RPMI7951 (cell line): Measurements from ENCODE around the gene PTH1R. TPM values are rescaled to one million over a fixed set of nuclear protein-coding genes. Genes with fewer than 3 reads are reported as not detected.

ENCODE experiments used
- DNase-seq: peaks from one replicate; pipeline ENCODE4 v3.0.0-alpha.2; 2012; ENCODE audit warnings: low read depth
- total RNA-seq: library from RNA; depleted of rRNA; stranded (reverse); fragments of >200 nt; shearing (Covaris generic); gene quantifications from 2 replicates; pipeline ENCODE4 v1.2.3, GENCODE V29; 2014

Gene PTH1R
- total RNA-seq, 1 experiment from 2014 or later, result not detected

- DNase-seq, result peak; percentile 79
These were observed 36.1 kb downstream of the PTH1R start for GRCh38 chr3:46913644-46914043.

- DNase-seq, result no peak
These were observed 37.3 kb downstream of the PTH1R start for GRCh38 chr3:46914849-46915248.

DNA sequence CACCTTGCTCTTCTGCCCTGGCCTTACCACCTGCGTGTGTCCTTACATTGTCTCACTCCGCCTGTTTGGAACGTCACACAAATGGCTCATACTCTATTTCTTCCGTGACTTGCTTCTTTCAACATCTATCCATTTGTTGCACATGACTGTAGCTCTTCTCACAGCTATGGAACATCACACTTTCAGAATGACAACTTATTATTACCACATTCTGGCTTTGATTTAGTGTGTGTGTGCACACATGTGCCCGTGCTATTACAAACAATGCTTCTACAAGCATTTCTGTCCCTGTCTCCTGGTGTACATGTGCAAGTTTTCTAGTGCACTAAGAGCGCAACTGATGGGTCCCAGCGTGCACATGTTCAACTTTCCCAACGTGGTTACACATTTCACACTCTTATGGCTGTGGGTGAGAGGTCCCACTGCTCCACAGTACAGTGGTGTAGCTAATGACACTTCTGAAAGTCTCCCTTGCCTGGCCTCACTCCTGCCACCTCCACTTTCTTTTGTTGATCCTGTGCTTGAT is 37.8 kb downstream of the PTH1R start:
- DNase-seq, result no peak

DNA sequence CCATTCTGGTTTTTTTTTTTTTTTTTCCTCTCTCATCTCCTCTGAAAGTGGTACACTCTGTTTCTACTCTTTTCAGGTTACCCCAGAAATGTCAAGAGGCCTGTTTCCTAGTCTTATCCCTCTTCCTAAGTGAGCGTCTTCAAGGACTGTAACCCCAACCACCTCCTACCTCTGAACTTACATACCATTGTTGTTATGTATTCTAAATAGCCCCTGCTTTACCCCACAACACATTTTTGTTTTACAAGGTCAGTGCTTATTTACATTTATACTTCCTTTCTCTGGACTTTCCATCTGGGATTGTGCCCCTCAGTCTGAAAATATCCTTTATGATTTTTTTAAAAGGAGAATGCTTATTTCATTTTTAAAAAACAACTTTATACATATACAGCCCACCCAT is 38.8 kb downstream of the PTH1R start:
- DNase-seq, result no peak

DNA sequence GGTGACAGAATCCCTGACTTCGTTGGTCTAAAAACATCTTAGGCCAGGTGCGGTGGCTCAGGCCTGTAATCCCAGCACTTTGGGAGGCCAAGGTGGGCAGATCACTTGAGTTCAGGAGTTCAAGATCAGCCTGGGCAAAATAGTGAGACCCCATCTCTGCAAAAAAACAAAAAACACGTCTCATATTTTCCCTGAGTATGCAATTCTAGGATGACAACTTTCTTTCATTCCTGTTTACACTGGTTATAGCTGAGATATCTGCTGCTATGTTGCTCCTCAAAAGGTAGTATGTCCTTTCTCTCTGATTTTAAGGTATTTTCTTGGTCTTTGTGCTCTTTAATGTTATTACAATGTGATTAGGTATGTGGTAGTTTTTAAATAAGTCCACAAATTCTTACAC is 39.3 kb downstream of the PTH1R start:
- no peak for DNase-seq

GRCh38 chr3:46917257-46917656 is 39.7 kb downstream of the PTH1R start:
- no peak for DNase-seq

DNA sequence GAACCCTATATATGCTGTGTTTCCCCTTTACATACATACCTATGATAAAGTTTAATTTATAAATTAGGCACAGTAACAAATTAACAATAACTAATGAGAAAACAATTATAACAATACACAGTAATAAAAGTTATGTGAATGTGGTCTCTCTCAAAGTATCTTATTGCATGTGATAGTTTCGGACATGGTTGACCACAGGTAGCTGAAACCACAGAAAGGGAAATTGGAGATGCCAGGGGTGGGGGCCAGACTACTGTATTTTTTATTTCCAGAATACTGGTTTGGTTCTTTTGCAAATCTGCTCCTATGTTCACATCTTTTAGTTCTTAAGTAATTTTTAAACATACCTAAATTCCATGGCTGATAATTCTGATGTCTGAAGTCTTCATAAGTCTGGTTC is 40.7 kb downstream of the PTH1R start:
- DNase-seq, result no peak

- DNase-seq, result no peak
These were observed 41.1 kb downstream of the PTH1R start for GRCh38 chr3:46918634-46919033.

- no peak for DNase-seq
These were observed 43.5 kb downstream of the PTH1R start for GRCh38 chr3:46921041-46921440.

- DNase-seq, result no peak
These were observed 44.4 kb downstream of the PTH1R start for GRCh38 chr3:46921871-46922271.

DNA sequence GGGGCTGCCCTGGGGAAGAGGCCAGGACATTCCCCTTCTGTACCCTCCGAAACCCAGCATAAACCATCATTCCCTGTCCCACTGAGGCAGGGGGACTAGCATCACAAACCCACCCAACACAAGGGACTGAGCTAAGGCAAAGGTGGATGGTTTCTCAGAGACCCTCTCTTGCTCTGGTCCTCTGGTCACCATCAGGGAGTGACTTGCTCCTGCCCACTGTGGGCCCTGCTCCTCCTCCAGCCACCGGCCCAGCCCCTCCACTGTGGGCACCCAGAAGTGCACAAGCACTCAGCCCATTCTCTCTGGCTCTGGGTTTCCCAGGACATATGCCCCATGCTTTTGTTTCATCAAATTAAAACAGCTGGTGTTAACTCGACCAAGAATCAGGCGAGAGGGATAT is 44.9 kb downstream of the PTH1R start:
- no peak for DNase-seq

DNA sequence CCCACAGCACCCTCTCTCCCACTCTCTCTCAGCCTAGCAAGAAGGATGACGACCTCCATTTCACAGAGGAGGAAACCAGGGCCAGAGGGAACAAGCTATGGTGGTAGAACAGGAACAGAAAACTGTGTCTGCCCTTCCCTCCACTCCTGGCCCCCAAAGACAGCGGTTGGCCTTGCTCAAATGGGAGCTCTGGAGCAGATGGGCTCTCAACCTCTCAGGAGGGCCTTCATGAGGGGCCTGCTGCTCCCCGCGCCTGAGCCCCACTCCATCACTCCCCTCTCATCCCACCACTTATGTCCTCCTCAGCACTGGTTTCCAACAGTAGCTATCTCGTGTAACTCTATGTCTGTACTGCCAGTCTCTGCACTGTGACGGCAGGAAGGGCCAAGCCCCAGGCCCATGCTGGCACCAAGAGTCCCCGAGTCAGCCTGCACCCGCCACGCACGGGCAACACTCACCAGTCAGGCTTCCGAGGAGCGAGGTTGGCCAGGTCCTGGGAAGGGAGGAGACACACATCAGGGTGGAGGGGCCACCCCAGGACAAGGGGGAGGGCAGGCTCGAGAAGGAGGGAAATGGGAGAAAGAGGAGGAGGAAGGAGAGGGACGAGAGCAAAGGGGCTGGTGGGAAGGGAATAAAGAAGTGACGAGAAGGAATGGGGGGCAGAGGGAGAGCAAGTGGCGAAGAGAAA is 45.5 kb downstream of the PTH1R start:
- no peak for DNase-seq

DNA sequence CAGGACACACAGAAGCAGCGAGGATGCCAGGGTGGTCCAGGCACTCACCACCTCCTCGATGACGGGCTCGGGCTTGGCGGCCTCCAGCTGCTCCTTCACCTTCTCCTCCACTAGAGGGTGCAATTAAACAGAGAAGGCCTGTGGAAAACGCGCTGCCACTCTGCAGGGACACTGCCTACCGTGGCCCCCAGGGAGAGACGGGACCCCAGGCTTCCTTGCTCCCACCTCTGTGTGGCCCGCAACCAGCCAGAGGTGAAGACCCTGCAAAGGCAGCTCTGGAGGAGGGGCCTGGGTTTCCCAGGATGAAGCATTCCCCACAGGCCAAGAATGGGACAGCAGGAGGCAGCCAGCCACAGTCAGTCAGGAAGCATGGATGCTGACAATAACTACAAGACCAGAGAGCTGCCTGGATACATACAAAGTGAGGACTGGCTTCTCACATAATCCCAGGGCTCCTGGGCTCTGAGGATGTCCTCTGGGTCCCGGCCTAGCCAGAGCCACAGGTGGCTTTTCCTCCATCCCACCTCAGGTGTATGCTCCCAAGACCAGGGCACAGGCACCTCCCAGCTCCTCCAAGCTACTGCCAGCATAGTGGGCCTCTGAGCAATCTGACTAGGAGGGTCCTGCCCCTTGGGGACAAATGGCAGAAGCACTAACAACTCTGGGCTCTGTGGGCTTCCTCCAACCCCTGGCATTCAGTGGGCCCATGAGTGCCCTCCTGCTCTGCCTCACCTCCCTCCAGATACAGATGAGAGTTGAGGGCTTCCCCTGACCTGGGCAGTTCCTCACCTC is 46.2 kb downstream of the PTH1R start:
- DNase-seq, result no peak

GRCh38 chr3:46924921-46925584 is 47.5 kb downstream of the PTH1R start:
- DNase-seq, result no peak

DNA sequence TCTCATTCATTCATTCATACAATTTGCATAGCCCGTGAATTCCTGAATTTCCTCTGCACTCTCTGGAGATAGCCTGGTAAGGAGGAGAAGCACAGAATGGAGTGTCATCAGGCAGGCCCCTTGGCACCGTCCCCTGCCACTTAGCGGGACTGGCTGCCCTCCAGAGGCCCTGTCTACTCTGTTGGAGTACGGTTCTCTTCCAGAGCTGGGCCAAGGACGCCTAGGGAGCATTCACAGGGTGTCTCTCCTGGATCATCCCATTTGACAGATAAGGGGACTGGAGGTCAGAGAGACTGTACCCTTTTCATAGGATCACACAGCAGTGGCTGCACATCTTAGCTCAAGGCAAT is 48.0 kb downstream of the PTH1R start:
- no peak for DNase-seq

DNA sequence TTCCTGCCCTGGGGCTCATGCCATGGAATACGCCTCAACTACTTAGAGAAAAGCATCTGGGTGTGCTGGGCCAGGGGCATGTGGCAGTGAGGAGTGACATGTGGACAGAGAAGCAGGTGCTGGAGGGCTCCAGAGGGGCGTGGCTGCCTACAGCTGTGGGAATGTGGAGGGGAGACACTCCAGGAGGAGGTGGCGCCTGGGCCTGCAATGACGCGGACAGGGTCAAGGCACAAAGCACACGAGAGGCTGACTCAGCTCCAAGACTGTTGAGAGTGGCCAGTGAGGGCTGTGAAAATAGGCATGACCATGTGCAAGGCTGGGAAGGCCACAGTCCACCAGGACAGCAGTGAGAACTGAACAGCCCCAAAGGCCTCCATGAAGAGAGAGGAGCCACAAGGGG is 48.5 kb downstream of the PTH1R start:
- DNase-seq, result peak; percentile 71

GRCh38 chr3:46926447-46926846 is 48.9 kb downstream of the PTH1R start:
- DNase-seq, result no peak

DNA sequence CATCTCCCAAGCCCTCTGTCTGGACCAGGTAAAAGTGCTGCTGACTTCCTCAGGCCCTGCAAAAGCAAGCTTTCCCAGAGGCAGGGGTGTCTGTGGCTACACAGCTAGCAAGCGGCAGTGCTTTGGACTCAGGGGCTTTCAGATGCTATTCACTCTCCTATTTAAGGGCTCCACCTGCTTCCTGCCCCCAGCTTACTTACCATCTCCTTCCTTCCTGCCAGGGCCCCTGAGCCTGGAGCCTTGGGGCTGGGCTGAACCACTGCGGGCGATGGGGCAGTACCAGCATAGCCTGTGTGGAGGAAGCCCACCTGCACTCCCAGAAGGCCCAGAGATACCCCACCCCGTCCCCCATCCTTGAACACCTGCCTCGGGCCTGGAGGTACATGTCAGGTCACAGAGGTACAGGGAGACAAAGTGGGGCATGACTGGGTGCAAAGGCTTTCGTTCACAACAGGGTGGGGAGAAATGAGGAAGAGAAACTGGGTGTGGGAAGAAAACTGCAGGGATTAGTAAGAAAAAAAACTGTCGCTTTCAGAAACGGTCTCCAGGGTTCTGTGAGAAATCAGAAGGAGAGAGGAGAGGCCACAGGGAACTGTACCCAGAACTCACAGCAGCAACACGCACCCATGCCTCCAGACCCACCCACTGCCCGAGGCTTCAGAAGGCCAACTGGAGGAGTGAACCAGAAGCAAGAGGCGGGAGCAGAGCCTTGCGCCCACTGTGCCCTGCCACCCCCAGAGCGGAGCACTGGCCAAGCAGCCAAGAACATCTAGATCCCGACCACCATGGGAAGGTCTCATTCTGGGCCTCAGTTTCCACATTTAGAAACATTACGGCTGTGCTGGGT is 49.6 kb downstream of the PTH1R start:
- no peak for DNase-seq

DNA sequence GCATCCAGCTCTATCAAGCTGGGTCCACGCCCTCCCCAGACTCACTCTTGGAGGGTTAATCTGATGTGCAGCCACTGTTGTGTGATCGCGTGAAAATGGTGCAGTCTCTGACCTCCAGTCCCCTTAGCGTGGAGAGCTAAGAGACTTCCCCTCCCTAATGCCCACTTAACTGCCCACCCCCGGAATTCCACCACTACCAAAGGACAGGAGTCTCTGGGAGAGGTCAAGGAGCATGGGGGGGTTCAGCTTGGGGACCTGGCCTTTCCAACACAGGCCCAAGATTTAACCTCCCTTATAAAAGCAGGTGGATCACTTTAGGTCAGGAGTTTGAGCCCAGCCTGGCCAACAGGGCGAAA is 50.2 kb downstream of the PTH1R start:
- DNase-seq, result no peak

DNA sequence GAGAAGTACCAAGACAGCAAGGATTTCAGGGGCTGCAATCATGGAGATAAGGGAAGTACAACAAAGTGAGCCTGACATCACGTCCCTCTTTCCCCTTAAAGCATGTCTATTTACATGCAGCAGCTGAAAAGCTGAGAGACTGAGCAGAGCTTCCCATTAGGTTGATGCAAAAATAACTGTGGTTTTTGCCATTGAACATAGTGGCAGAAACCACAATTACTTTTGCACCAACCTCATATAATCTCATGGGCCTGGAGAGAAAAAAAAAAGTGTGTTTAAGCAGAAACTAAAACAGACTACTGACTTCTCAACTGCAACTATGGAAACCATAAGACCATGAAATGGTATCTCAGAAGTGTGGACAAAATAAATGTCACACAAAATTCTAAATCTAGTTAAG is 50.8 kb downstream of the PTH1R start:
- DNase-seq, result no peak

DNA sequence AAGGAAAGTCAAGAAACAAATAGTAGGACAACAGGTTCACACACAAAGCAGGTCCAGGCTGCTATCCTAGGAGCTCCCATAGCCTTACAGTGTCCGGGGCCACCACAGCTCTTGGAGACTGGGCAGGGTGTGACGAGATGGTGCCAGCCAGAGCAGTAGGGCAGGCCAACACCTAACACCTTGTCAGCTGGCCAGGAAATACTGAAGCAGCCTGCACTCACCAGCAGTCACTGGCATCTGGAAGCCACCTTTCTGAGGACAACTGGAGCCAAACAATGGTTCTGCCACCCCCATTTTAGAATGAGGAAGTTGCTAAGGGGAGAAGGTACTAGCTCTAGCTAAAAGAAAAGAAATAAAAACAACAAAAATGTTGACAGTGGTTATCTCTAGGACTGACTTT is 51.8 kb downstream of the PTH1R start:
- DNase-seq, result no peak
